GM13977 (cell line): ENCODE measurements around the gene RER1.

Experiments used
- DNase-seq: peaks from one replicate; pipeline ENCODE4 v3.0.0; 2012; ENCODE audit warnings: low spot score
- in situ Hi-C: fragments of 300-500 bp; cut with MboI; formaldehyde crosslinking; loops from one replicate; pipeline ENCODE4 v1.12.0; 2022; ENCODE audit warnings: low sequenced_read_pairs, low pct_unique_long_range_greater_than_20kb, mixed read lengths, inconsistent platforms; ENCODE audit not compliant: unreplicated experiment
- TF ChIP-seq, protein P1 (sequence below): IDR thresholded peaks from 2 replicates; pipeline ENCODE4 v1.5.1; 2012; ENCODE audit warnings: mild to moderate bottlenecking, control low read depth; ENCODE audit not compliant: insufficient read depth; ENCODE audit errors: extremely low read depth, missing control alignments

Gene RER1

DNA sequence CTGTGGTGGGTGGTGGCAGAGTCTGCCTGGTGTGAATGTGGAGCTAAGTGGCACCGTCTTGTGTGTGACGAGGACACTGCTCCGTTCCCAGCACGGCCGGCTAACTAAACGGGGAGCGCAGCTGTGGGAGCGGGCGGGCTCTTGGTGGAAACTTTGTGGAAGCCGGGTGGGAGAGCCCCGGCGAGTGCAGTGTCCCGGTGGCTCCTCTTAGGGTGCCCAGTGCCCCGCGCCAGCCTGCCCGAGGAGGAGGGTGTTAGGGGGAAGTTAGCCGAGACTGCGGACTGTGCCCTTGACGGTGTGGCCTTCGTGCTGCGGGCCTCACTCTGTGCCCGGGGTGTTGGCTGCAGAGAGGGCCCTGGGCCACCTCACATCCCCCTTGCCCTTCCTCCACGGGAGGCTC is 10.8 kb downstream of the RER1 start:
- TF ChIP-seq, protein P1, sequence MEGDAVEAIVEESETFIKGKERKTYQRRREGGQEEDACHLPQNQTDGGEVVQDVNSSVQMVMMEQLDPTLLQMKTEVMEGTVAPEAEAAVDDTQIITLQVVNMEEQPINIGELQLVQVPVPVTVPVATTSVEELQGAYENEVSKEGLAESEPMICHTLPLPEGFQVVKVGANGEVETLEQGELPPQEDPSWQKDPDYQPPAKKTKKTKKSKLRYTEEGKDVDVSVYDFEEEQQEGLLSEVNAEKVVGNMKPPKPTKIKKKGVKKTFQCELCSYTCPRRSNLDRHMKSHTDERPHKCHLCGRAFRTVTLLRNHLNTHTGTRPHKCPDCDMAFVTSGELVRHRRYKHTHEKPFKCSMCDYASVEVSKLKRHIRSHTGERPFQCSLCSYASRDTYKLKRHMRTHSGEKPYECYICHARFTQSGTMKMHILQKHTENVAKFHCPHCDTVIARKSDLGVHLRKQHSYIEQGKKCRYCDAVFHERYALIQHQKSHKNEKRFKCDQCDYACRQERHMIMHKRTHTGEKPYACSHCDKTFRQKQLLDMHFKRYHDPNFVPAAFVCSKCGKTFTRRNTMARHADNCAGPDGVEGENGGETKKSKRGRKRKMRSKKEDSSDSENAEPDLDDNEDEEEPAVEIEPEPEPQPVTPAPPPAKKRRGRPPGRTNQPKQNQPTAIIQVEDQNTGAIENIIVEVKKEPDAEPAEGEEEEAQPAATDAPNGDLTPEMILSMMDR: no peak
- no peak for DNase-seq
- in situ Hi-C loops: no loop called here

DNA sequence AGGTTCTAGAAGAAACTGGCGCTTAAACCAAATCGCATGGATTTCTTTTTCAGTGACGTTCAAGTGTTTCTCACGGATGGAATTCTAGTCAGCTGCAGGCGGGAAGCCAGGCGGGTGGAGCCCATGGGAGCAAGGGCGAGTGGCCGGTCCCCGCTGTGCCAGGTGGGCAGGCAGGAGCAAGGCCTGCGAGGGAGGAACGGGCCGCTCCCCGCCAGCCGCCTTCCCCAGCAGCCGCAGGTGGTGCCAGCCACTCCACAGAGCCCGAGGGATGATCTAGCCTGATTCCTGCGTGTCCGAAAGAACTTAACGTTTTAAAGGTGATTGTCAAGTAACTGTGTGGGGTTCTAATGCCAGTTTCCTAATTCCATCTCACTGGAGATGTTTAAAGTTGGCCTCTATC is 11.6 kb downstream of the RER1 start:
- in situ Hi-C loops: no loop called here
- TF ChIP-seq, protein P1: no peak
- no peak for DNase-seq

DNA sequence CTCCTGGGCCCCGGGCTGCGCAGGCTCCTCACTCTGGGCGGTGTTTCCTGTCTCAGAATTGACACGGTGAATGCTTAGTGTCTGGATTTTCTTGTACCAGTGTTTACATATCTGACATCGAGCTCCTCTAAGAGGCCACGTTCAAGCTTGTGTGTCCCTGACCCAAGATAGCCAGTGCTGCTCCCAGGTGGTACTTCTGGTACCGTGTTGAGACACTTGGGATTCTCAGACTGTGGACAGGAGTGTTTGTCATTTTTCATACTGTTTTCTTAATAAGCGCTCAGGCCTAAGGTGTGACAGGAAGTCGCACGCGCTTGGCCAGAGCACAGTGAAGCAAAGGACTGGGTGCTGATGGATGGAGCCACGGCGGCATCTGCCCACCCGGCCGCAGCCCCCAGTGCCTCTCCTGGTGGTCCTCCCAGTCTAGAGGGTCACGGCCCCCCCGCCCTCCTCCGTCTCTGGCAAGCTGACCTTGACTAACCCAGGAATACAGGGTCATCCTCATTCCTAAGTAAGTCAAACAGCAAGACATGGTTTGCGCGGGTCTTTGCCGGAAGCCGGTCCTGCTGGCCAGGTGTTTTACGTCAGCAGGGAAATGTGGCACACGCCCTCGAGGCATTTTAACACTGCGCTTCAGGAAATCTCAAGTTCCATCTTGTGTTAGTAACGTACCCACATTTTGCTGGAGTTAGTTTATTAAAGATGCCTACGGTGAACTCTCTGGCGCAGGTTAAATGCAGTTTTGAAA is 12.7 kb downstream of the RER1 start:
- in situ Hi-C loops: no loop called here
- TF ChIP-seq, protein P1: no peak
- DNase-seq: no peak

GRCh38 chr1:2404890-2405511 is 13.4 kb downstream of the RER1 start:
- in situ Hi-C loops: no loop called here
- no peak for DNase-seq
- TF ChIP-seq, protein P1: no peak

DNA sequence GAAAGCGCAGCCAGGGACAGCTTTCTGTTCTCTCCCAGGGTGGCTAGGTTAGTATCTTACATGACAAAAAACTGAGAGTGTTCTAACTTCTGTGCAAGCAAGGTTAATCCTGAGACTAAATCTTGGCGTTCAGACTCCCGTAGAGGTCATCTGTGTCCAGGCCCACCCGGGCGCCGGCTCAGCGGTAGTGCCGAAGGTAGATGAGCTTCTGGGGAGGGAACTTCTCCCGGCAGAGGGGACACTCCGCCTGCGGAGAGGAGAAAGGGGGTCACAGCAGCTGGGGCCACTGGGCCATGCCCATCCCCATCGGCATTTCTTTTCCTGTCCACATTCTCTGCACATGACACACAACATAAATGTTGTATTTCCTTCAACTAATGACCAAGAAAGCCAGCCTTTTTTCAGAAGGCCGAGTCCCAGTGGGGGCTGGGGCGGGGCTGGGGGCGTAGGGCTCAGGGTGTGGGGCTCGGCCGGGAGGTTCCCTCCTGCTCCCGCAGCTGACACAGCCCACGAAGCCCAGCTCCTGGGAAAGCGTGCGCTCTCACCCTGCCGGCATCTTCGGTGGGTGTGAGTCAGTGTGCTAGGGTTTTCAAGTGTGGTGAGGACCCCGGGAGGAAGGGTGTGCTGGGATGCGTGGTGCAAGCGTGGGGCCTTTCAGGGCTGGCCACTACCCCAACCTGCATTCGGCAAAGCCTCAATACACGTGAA is 14.1 kb downstream of the RER1 start:
- in situ Hi-C loops: no loop called here
- TF ChIP-seq, protein P1: no peak
- no peak for DNase-seq

DNA sequence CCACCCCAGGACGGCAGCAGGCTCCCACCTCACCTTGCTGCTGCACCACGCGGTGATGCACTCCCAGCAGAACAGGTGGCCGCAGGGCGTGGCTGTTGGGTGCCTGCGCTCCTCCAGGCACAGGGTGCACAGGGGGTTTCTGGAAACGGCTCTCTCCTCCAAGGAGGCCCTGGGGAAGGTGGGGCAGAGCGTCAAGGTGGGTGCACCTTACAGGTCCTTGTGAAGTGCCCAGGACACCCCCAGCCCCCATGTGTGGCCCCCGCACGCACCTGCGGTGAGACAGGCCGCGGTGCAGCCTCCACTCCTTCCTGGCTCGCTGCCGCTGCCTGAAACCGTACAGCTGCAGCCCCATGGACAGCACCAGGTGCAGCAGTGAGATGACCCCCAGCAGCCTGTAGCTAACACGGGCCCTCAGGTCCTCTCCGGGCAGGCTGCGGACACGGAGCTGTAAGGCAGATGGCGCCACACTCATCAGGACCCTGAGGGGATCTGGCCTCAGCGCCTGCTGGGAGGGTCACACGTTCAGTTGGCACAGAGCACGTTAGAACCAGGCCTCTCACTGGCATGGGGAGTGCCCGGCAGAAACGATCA is 14.9 kb downstream of the RER1 start:
- in situ Hi-C loops: no loop called here
- TF ChIP-seq, protein P1: no peak
- DNase-seq: no peak
